HG03575 (cell line): ENCODE measurements around the gene MTHFD1L.
"Not testable (repeated sequence)": the region's sequence is repeated elsewhere in the genome, so short reads cannot be mapped to it uniquely, and the experiment has no call there.

Experiments
- ATAC-seq: cut with Tn5 transposase; IDR thresholded peaks from one replicate; pipeline ENCODE4 v1.9.1; 2021; ENCODE audit not compliant: unreplicated experiment, insufficient number of reproducible peaks, low FRiP score; ENCODE audit errors: extremely low read depth

Gene MTHFD1L

GRCh38 chr6:151071295-151071694, 205.8 kb downstream of the MTHFD1L start:
- ATAC-seq, result no peak

GRCh38 chr6:151073146-151073545, 207.6 kb downstream of the MTHFD1L start:
- ATAC-seq, result no peak

GRCh38 chr6:151073701-151074100, 208.2 kb downstream of the MTHFD1L start:
- ATAC-seq, result no peak

GRCh38 chr6:151075005-151075404, 209.5 kb downstream of the MTHFD1L start:
- ATAC-seq, result no peak

- ATAC-seq, result no peak
Measured at GRCh38 chr6:151075527-151075926, 210.0 kb downstream of the MTHFD1L start.

- no peak for ATAC-seq
Measured at GRCh38 chr6:151075930-151076555, 210.5 kb downstream of the MTHFD1L start.

- ATAC-seq, result no peak
Measured at GRCh38 chr6:151078655-151079054, 213.2 kb downstream of the MTHFD1L start.

GRCh38 chr6:151081656-151082055, 216.2 kb downstream of the MTHFD1L start:
- no peak for ATAC-seq

- no peak for ATAC-seq
Measured at GRCh38 chr6:151082079-151082478, 216.6 kb downstream of the MTHFD1L start.

GRCh38 chr6:151084275-151084674, 218.8 kb downstream of the MTHFD1L start:
- no peak for ATAC-seq

- ATAC-seq, result not testable (repeated sequence)
Measured at GRCh38 chr6:151087055-151087454, 221.6 kb downstream of the MTHFD1L start.

- no peak for ATAC-seq
Measured at GRCh38 chr6:151087861-151088598, 222.5 kb downstream of the MTHFD1L start.

GRCh38 chr6:151088599-151088935, 223.1 kb downstream of the MTHFD1L start:
- no peak for ATAC-seq

GRCh38 chr6:151088963-151089362, 223.5 kb downstream of the MTHFD1L start:
- ATAC-seq, result no peak

- no peak for ATAC-seq
Measured at GRCh38 chr6:151089978-151090377, 224.5 kb downstream of the MTHFD1L start.

- ATAC-seq, result no peak
Measured at GRCh38 chr6:151091571-151091970, 226.1 kb downstream of the MTHFD1L start.

GRCh38 chr6:151092591-151092990, 227.1 kb downstream of the MTHFD1L start:
- no peak for ATAC-seq

GRCh38 chr6:151093706-151094105, 228.2 kb downstream of the MTHFD1L start:
- no peak for ATAC-seq

GRCh38 chr6:151095538-151096254, 230.2 kb downstream of the MTHFD1L start:
- ATAC-seq, result no peak

- no peak for ATAC-seq
Measured at GRCh38 chr6:151096255-151096612, 230.7 kb downstream of the MTHFD1L start.
